Endothelial cell of umbilical vein (primary cell): Measurements from ENCODE around the gene PPP1R7. TPM values are rescaled to one million over a fixed set of nuclear protein-coding genes. Genes with fewer than 3 reads are reported as not detected.

Experiments used
- BruUV-seq: library from RNA; stranded (reverse); fragments of 400-500 nt; replicated peaks from 2 replicates; lab custom pipeline; 2021; lab: Mats Ljungman, UMichigan
- CTCF ChIA-PET: fragments of 300-600, 350-600 bp; sonication (Branson Sonifier 250); formaldehyde crosslinking; loops from one replicate; lab custom pipeline; 2021; ENCODE audit warnings: antibody characterized with exemption, inconsistent platforms; lab: Charles Lee
- POLR2A ChIA-PET: fragments of 300-600, 350-600 bp; sonication (Branson Sonifier 250); formaldehyde crosslinking; loops from one replicate; lab custom pipeline; 2021; ENCODE audit warnings: antibody characterized with exemption, inconsistent platforms; lab: Charles Lee
- DNase-seq: peaks from one replicate; pipeline ENCODE4 v3.0.0-alpha.2; 2011; ENCODE audit warnings: low read depth, low spot score
- FAIRE-seq: peaks from 2 replicates; lab custom pipeline; 2011; peaks lifted over from hg19 to GRCh38; lab: Jason Lieb, UNC
- H2AFZ ChIP-seq: 2 replicates; pipeline ENCODE4 v1.6.0; 2012; ENCODE audit warnings: low read depth, low read length, control low read depth, inconsistent platforms
- H3K27ac ChIP-seq: 2 replicates; pipeline ENCODE4 v1.5.1; 2011; ENCODE audit warnings: low read depth, mild to moderate bottlenecking, control low read depth, low read length, moderate library complexity; ENCODE audit not compliant: insufficient read depth
- H3K27me3 ChIP-seq, 2 experiments: 2 replicates each; pipeline versions ENCODE4 v1.6.0 to v1.6.1; 2011; ENCODE audit warnings: low read length in 2 of 2, mixed read lengths in 1 of 2; ENCODE audit not compliant: control insufficient read depth in 2 of 2, insufficient read depth in 2 of 2
- H3K36me3 ChIP-seq, 2 experiments: 2 replicates in 1 of 2; 3 replicates in 1 of 2; pipeline ENCODE4 v1.5.1; 2011; ENCODE audit warnings: low read length in 2 of 2, mild to moderate bottlenecking in 1 of 2, moderate library complexity in 1 of 2; ENCODE audit not compliant: control insufficient read depth in 2 of 2, insufficient read depth in 2 of 2; ENCODE audit errors: extremely low read depth in 1 of 2
- H3K4me1 ChIP-seq: 3 replicates; pipeline ENCODE4 v1.5.1; 2011; ENCODE audit warnings: mild to moderate bottlenecking, low read length; ENCODE audit not compliant: control insufficient read depth, insufficient read depth; ENCODE audit errors: extremely low read depth
- H3K4me2 ChIP-seq: 2 replicates; pipeline ENCODE4 v1.6.1; 2011; ENCODE audit warnings: low read length, control low read depth, mixed read lengths; ENCODE audit not compliant: insufficient read depth
- H3K4me3 ChIP-seq, 3 experiments: fragments of 200-600 bp in 1 of 3; sonication (generic), shearing (Covaris generic) in 1 of 3; replicated peaks in 1 of 3; 2 replicates each; pipeline ENCODE4 v1.5.1; 2011 to 2016; ENCODE audit warnings: control low read depth in 3 of 3, low read length in 3 of 3, mild to moderate bottlenecking in 2 of 3, inconsistent platforms in 1 of 3, low read depth in 1 of 3, moderate library complexity in 1 of 3; ENCODE audit not compliant: insufficient read depth in 1 of 3
- H3K79me2 ChIP-seq: 2 replicates; pipeline ENCODE4 v1.6.0; 2012; ENCODE audit warnings: low read length, inconsistent platforms; ENCODE audit not compliant: control insufficient read depth, insufficient read depth
- H3K9ac ChIP-seq: replicated peaks from 2 replicates; pipeline ENCODE3; 2011; ENCODE audit warnings: low read length, control low read depth; ENCODE audit not compliant: insufficient read depth; ENCODE audit errors: extremely low read depth
- H3K9me1 ChIP-seq: replicated peaks from 3 replicates; pipeline ENCODE4 v1.6.0; 2011; ENCODE audit warnings: mild to moderate bottlenecking, low read length; ENCODE audit not compliant: control insufficient read depth, insufficient read depth; ENCODE audit errors: extremely low read depth
- H3K9me3 ChIP-seq: replicated peaks from 2 replicates; pipeline ENCODE4 v1.5.1; 2012; ENCODE audit warnings: low read length, inconsistent platforms; ENCODE audit not compliant: control insufficient read depth, insufficient read depth
- H4K20me1 ChIP-seq: replicated peaks from 2 replicates; pipeline ENCODE3; 2011; ENCODE audit warnings: mild to moderate bottlenecking, low read length; ENCODE audit not compliant: control insufficient read depth, insufficient read depth; ENCODE audit errors: extremely low read depth
- CTCF ChIP-seq, 2 donors: IDR thresholded peaks; 1 replicate in 1 of 2; 2 replicates in 1 of 2; pipeline ENCODE4 v1.5.1; 2011; ENCODE audit warnings: low read length in 2 of 2, mild to moderate bottlenecking in 2 of 2, moderate library complexity in 2 of 2, control low read depth in 1 of 2, inconsistent platforms in 1 of 2, low read depth in 1 of 2; ENCODE audit not compliant: insufficient read depth in 1 of 2; ENCODE audit errors: extremely low read depth in 1 of 2
- EZH2 ChIP-seq: IDR thresholded peaks from 2 replicates; pipeline ENCODE4 v1.6.1; 2012; ENCODE audit warnings: borderline replicate concordance, low read depth, mild to moderate bottlenecking, moderate library complexity, low read length, inconsistent platforms; ENCODE audit not compliant: severe bottlenecking
- FOS ChIP-seq: IDR thresholded peaks from 2 replicates; pipeline ENCODE4 v1.6.1; 2011; ENCODE audit warnings: mild to moderate bottlenecking, low read length, moderate library complexity, borderline replicate concordance; ENCODE audit not compliant: insufficient read depth
- GATA2 ChIP-seq: IDR thresholded peaks from 2 replicates; pipeline ENCODE4 v1.7.0; 2011; ENCODE audit warnings: low read depth, mild to moderate bottlenecking, moderate library complexity, mixed read lengths, low read length; ENCODE audit not compliant: insufficient read length, insufficient read depth
- JUN ChIP-seq: IDR thresholded peaks from 2 replicates; pipeline ENCODE4 v1.6.1; 2011; ENCODE audit warnings: borderline replicate concordance, low read depth; ENCODE audit not compliant: insufficient read length, insufficient read depth
- MAX ChIP-seq: IDR thresholded peaks from 2 replicates; pipeline ENCODE4 v1.6.1; 2011; ENCODE audit not compliant: insufficient read depth, insufficient read length
- MYC ChIP-seq: IDR thresholded peaks from one replicate; pipeline ENCODE4 v1.6.1; 2011; ENCODE audit warnings: mild to moderate bottlenecking, low read depth, low read length
- POLR2A ChIP-seq: IDR thresholded peaks from 2 replicates; pipeline ENCODE4 v1.6.1; 2012; ENCODE audit warnings: low read depth, mild to moderate bottlenecking, control low read depth, low read length
- POLR2AphosphoS5 ChIP-seq: IDR thresholded peaks from 2 replicates; pipeline ENCODE4 v1.6.1; 2012; ENCODE audit warnings: low read depth, mild to moderate bottlenecking, control low read depth, low read length, moderate library complexity; ENCODE audit not compliant: insufficient read depth
- dilution Hi-C: fragments of 300-500 bp; cut with MboI; formaldehyde crosslinking; loops from one replicate; pipeline ENCODE4 v1.15.0; 2019; ENCODE audit warnings: low sequenced_read_pairs; ENCODE audit not compliant: extremely low pct_ligation_motif_present
- intact Hi-C: fragments of 100-400 bp; cut with micrococcal nuclease; formaldehyde crosslinking; loops from one replicate; pipeline ENCODE4 v1.10.0; 2022
- polyA plus RNA-seq, 4 experiments: library from polyadenylated mRNA; depleted of rRNA in 3 of 4; stranded (reverse) in 3 of 4; unstranded in 1 of 4; fragments of >200 nt; gene quantifications; 2 replicates each; pipeline versions ENCODE4 v1.2.1 to v1.2.3, GENCODE V29; 2011 to 2012; ENCODE audit warnings: missing spikeins in 1 of 4
- total RNA-seq: library from RNA; stranded (reverse); gene quantifications from 2 replicates; pipeline ENCODE4 v1.2.3, GENCODE V29; 2021

Gene PPP1R7
- total and polyA plus RNA-seq, 2 donors (not counting 3 experiments of a cell fraction or from before 2014, with no cell fraction given): 30.3 to 60.8 TPM

GRCh38 chr2:241199897-241200821 is 49.9 kb downstream of the PPP1R7 start:
- no peak overlapping the region for H3K27ac ChIP-seq
- DNase-seq (no peak), FAIRE-seq (no peak)
- H3K36me3 ChIP-seq: no peaks in the 10 kb centered on the region
- H3K4me3 ChIP-seq: no peak overlapping the region
- no peaks in the 10 kb centered on the region for H3K79me2 ChIP-seq
- dilution Hi-C loops: no loop called here
- intact Hi-C loops: no loop called here
- no peak overlapping the region for H2AFZ ChIP-seq
- no peaks in the 10 kb centered on the region for H3K9me3 ChIP-seq
- no peaks in the 10 kb centered on the region for H3K27me3 ChIP-seq
- H3K4me2 ChIP-seq: no peak overlapping the region
- TF ChIP-seq POLR2AphosphoS5 (no peak), MAX (no peak), EZH2 (no peak), GATA2 (no peak), FOS (no peak), CTCF (IDR thresholded peaks at IDR 0.05; ENCODE audit: extremely low read depth in 1 of 2, insufficient read depth in 1 of 2, low read depth in 1 of 2, low read length in 2 of 2) (no peak), JUN (no peak), MYC (no peak), POLR2A (no peak)
- H3K9ac ChIP-seq: no peak overlapping the region
- BruUV-seq: no TSS peak
- no peaks in the 10 kb centered on the region for H3K9me1 ChIP-seq
- POLR2A ChIA-PET: no interaction called here
- CTCF ChIA-PET: no interaction called here
- H4K20me1 ChIP-seq: no peaks in the 10 kb centered on the region
- no peaks in the 10 kb centered on the region for H3K4me1 ChIP-seq
